SIG-M5 treated with dmso at 0.1 percent for 504 hours (cell line): ENCODE results near the gene PGAM1.

Experiments
- DNase-seq: peaks from one replicate; lab custom pipeline; 2025; ENCODE audit not compliant: unreplicated experiment; lab: John Stamatoyannopoulos, UW

The PGAM1 gene

DNA sequence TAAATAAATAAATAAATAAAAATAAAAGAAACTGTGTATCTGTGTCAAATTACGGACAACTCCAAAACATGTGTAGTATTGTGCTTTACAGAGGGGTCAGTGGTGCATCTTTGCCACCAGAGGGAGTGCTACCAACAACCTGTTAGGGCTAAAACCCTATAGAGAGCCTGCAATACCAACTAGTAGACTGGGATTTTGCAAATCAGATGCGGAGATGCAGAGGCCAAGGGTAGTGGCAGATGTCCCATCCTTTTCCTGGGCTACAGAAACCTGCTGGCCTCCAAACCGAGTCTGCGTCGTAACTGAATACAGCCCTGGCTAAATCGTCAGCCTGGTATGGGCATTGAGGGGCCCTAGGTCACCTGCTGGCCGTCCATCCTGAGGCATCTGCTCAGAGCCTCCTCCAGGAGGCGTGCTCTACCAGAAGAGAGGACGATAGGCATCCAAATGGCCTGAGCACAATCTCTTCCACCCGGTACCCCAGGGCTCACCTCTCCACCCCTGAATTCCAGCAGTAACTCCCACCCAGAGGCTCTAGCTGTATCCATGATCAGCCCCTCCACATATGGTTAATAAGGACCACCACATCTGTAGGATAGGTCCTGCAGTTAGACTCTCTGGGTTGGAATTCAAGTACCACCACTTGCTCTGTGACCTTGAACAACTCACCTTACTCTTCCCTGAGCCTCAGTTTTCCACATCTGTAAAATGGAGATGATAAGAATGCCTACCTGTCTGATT, 18.6 kb upstream of the PGAM1 start:
- DNase-seq: peak; percentile 90

DNA sequence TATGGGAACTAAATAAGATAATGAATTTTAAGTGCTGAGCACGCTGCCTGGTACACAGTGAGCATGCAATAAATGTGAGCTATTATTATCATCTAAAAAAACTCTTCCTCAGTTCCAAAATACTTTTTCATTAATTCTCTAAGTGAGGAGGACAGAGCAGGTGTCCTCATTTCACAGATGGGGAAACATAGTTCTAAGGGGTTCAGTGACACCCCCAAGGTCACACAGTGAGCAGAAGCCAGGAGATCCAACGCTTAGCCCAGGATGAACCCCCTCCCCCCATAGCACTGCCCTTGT, 18.1 kb upstream of the PGAM1 start:
- no peak for DNase-seq

DNA sequence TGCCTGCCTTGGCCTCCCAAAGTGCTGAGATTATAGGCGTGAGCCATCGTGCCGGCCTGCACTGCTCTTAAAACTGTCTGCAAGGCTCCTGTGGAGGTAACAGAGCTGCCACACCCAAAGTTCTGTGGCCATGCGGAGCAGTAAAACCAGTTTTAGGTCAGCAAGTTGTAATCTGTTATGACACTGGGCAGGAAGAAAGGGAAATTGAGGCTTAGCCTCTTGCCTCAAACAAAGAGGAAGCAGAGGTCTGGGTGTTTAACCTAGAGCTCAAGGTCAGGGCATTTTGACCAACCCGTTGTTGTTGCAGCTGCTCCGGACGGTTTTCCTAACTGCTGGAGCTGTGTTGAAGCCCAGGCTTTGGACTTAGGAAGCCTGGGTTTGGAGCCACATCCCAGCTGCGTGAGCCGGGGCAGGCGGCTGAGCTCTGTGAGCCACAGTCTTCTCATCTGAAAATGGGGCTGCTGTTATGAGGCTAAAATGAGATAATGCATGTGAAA, 17.4 kb upstream of the PGAM1 start:
- peak; percentile 74 for DNase-seq

DNA sequence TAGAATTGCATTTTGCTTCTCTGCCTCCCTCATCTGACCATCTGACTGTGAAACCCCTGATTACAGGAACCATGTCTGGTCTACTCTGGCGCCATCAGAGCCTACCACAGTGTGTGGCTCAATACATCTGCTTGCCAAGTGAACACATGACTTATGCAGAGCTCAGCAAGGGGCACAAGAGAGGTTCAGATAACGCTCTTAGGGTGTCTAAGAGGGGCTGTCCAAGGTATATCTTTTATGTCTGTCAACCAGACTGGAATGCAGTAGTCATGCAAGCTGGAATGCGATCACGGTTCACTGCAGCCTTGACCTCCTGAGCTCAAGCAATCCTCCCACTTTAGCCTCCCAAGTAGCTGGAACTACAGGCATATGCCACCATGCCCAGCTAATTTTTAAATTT, 14.6 kb upstream of the PGAM1 start:
- peak; percentile 12 for DNase-seq

DNA sequence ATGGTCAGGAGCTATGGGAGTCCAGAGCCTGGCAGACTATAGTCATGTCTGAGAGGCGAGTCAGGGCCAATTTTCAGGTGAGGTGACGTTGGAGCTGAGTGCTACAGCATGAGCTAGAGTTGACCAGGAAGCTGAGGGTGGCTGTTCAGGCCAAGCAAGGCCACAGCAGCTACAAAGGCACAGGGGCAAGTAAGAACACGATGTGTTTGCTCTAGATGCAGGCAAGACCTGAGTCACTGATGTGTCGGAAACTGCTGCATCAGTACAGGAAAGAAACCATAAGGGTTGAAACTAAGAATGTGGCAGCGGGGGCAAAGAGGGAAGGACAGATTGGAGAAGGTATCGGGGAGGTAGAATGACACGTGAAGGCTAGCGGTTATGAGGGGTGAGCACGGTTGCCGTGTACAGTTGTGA, 13.1 kb upstream of the PGAM1 start:
- peak; percentile 11 for DNase-seq

DNA sequence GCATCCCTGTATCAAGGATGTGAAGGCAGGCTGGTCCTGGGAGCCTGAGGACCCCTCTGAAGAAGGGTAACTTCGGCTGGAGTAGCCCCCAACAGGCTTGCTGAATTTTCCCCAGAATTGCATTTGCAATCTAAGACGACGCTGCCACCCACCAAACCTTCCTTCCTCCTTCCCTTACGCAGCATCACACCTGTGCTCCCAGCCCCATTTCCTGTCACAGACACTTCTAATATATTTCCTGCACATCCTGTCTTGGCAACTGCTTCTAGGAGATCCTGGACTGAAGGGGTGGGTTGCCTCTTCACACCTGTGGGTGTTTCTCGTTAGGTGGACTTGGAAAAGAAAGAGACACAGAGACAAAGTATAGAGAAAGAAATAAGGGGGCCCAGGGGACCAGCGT, 9.4 kb upstream of the PGAM1 start:
- DNase-seq: no peak

DNA sequence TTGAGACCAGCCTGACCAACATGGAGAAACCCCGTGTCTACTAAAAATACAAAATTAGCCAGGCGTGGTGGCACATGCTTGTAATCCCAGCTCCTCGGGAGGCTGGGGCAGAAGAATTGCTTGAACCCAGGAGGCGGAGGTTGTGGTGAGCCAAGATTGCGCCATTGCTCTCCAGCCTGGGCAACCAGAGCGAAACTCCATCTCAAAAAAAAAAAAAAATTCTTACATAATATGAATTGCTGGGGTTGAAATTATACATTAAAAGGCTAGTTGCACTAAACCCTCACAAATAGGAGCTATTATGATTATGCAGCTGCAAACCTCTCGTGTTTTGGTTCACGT, 2.3 kb upstream of the PGAM1 start:
- DNase-seq: peak; percentile 51

DNA sequence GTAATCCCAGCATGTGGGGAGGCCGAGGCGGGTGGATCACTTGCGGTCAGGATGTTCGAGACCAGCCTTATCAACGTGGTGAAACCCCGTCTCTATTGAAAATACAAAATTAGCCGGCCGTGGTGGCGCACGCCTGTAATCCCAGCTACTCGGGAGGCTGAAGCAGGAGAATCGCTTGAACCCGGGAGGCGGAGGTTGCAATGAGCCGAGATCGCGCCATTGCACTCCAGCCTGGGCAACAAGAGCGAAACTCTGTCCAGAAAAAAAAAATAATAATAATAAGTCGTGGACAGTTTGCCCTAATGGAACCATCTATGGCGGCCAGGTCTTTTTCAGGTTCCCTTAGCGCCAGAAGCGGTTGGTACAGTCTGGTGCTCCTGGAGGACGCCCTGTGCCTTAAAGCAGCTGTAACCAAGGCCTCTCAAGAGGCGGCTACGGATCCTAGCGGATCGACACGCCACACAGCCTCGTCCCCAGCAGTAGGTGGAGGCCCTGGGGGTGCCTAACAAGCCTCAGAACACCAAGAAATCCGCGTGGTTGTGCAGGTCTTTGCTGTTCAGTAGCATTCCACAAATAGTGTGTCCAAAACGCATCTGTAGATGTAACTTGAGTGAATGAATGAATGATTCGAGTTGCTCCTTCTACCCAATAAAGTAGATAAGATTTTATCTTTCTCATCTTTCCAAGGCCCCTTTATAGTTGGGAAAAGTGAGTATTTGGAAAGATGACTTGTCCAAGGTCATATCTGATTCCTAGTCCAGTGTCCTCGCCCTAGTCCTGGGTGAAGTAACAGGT, 982 bp downstream of the PGAM1 start:
- no peak for DNase-seq

DNA sequence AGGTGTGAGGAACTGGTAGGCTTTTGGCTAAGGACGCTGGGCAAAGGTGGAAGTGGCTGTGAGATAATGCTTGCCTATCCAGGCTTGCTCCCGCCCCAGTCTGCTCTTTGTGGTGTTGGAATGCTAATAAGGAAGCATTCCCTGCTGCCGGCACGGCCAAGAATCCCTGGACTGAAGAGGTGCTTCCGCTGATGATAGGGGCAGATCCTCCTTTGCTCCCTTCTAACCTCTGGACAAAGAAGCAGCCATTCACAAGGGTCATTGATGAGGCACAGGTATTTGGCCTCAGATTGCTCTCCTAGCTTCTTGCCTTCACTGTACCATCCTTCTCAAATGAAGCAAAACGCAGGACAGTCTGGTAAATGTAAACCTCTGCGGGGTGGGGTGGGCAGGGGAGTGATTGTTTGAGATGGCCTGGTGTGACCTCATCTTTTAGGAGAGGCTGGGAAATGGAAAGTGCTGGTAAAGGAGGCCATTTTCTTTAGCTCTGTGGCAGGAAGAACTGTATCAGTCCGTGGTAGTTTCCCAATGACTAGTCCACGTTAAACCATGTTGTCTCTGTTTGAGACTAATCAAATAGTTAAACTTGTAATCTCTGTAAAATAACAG, 1.7 kb downstream of the PGAM1 start:
- DNase-seq: peak; percentile 50

DNA sequence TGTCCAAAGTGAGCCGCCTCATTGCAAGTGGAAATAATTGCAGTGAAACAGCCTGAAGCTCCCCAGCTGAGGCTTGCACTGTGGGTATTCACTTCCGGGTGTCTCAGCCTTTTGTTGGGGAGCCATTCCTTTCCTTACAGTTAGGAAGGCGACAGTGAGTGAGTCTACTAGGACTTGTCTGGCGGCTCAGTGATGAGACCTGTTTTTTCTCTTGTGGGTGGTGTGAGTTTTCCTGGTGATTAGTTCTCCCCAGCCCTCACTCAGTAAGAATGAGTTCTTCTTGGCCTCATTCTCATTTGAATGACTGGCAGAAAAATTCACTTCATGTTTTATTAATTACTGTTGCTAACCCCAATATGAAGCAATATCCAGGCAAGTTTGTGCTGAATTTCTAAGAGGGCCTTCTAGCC, 2.6 kb downstream of the PGAM1 start:
- DNase-seq: peak; percentile 54

DNA sequence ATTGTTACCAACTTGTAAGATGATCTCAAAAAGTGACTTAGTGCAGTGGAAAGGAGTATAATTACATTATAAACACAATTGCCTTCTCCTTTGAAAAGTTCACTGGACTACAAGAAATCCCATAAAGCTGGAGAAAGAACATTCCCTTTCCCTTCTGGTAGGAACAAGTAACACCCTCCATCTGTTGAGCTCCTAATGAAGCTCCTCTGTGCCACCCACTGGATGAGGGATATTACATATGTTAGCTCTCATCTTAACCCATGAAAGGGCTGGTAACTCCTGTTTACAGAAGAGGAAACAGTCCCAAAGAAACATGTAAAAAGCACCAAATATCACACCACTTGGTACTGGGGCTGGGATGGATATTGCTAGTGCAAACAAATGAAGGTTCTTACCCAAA, 8.1 kb downstream of the PGAM1 start:
- no peak for DNase-seq

DNA sequence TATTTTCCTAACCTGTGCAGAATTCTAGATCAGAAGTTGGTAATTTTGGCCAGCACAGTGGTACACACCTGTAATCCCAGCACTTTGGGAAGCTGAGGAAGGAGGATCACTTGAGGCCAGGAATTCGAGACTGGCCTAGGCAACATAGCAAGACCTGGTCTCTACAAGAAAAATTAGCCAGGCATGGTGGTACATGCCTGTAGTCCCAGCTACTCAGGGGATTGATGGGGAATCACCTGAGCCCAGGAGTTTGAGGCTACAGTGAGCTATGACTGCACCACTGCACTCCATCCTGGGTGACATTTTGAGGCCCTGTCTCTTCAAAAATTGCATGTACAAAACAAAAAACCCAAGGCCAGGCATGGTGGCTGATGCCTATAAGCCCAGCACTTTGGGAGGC, 8.6 kb downstream of the PGAM1 start:
- DNase-seq: no peak

DNA sequence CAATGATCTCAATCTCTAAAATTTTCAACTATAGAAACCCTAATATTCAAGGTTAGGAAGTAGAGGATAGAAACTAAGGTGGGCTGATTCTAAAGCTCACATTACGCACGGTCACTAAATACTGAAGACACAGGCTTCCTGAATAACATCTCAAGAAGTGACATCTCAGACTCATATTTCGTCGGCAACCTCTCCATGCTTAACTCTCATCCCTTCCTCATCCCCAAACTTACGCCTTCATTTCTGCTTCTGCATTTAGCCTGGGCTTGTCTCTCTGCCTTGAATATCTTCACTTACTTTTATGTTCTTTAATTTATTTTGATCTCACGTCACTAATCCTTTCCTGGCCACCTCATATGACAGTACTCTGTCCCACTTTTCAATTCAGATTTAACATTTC, 9.2 kb downstream of the PGAM1 start:
- DNase-seq: no peak

DNA sequence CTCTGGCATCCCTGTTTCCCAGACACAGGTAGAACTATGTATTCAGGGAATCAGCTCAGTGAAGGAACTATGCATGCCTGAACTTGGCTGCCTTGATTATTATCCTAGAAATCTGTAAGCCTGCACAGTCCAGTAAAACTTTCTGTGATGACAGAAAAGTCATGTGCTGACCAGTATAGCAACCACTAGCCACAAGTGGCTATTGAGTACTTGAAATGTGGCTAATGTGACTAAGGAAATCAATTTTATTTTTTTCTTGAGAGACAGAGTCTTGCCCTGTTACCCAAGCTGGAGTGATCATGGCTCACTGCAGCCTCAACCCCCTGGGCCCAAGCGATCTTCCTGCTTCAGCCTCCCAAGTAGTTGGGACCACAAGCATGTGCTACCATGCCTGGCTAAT, 16.3 kb downstream of the PGAM1 start:
- DNase-seq: no peak

DNA sequence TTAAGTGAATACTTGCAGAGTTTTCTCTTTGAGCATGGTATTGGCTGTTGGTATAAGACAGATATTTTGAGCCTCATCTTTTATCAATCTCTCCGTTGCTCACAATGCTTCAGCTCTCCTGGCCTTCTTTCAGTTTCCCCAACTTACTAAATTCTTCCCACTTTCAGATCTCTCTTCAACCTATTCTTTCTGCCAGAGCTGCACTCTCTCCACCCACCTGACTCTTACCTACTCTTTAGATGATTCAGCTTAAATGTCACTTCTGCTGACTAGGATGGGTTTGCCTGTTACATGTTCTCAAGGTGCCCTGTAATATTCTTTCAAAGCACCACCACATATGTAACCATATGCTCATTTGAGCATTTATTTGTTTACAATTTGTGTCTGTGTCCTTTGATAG, 18.2 kb downstream of the PGAM1 start:
- no peak for DNase-seq

DNA sequence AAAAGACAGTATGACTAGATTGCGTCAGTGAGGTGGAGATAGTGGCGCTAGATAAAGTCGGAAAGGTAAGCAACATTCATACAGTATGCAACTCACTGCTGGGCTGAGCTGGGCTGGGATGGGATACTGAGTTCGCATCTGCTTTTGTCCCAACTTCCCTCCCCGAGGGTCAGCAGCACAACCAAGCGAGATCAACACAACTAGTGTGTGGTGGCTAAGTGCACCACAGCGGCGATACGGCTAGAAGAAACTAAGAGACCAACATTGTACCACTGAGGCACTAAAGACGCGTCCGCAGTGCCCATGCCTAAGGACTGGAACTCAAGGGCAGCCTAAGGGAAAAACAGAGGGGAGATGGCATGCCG, 19.3 kb downstream of the PGAM1 start:
- DNase-seq: no peak

DNA sequence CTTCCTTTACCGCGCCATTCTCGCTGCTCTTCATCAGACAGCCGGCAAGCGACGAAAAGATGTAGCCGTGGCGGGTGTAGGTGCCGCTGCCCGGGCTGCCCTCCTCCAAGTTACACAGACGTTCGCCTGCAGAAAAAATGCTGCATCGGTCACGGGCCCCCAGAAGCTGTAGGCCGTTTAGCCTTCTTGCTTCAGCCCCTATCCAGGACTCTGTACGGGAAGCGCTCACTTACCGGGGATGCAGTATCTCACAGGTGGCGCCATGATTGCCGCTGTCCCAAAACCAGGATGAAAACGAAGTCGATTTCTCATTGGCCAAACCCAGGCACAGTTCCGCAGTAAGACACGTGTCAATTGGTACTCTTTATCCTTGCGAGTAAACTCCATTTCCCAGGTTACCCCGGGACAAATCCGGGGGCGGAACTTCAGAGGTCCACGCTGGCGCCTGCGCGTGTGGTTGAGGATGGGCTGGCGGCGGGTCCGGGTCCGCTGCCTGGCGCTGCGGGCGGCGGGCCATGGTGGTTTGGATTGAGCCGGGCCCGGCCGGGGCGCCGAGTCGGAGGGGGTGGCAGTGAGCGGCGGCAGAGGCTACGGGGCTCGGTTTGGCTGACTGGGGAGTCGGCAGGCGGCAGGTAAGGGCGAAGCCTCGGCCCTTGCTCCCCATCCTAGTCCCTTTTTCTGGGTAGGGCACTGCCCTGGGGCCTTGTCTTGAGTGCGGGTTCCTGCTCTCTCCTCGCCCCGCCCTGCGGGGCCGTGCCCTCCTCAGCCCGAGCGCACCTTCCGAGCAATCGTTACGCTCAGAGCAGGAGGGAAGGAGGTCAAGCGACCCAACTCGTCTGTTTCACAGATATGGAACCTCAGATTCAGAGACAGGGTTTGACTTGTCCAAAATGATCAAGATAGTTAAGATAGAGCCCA, 20.0 kb downstream of the PGAM1 start, which contains the start of the genes EXOSC1 and ZDHHC16:
Gene EXOSC1 (minus strand): TSS at position 285 of the 918 bp plus-strand sequence. CDS start 21 bp downstream, at position 264.
Gene ZDHHC16 (plus strand): TSS at position 454 of the 918 bp plus-strand sequence. CDS start 5,501 bp downstream, outside the sequence.
- peak; percentile 95 for DNase-seq

DNA sequence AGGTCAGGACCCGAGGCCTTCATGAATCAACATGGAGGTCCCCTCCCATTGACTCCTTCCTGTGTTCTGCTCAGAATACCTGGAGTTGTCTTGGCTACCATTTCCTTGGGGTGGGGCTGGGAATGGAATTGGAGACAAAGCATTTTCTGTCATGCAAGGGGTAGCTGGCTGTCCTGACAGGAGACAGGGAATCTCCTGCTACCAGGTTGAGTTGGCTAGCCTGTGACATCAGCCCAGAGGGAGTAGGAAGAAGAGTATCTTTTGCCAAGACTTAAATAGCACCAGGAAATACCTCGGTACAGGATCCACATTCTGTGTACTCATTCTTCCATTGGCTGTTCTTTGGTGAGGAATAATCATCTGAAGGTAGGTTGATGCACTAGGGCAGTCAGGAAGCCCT, 24.8 kb downstream of the PGAM1 start:
- no peak for DNase-seq

DNA sequence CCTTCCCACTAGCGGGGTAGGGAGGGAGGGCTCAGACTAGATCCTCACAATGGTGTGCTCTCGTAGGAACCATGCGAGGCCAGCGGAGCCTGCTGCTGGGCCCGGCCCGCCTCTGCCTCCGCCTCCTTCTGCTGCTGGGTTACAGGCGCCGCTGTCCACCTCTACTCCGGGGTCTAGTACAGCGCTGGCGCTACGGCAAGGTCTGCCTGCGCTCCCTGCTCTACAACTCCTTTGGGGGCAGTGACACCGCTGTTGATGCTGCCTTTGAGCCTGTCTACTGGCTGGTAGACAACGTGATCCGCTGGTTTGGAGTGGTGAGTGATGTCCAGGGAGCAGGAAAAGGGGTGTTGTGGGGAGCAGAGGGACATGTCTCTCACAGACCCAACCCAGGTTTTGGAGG, 25.6 kb downstream of the PGAM1 start:
- no peak for DNase-seq

DNA sequence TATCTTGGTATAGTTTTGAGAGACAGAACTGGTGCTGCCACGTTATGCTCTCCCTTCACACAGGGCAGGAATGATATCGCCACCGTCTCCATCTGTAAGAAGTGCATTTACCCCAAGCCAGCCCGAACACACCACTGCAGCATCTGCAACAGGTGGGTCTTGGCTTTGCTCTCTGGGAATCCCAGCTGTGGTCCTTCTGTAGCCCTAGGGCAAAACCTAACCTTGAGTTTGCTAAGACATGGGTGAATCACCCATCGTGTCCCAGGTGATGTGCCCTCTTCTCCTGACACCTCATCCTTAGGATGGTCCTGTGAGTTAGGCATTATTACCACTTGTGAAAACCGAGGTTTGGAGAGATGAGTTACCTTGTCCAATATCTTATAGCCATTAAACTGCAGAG, 26.4 kb downstream of the PGAM1 start:
- no peak for DNase-seq
